ENCODE measurements around the gene FOXJ1.

FOXJ1 gene

GRCh38 chr17:76182016-76182764 is 41.1 kb upstream of the FOXJ1 start (continued):
- no peak for TF ChIP-seq ZNF148 (tag by site-specific recombination; IDR thresholded peaks at IDR 0.05; ENCODE audit: borderline replicate concordance)
- no peak for TF ChIP-seq MYNN (tag by site-specific recombination; IDR thresholded peaks at IDR 0.05; ENCODE audit: borderline replicate concordance)
- peak; percentile 31; the same call in 1 of the 2 replicates for TF ChIP-seq ZNF600 (tag by site-specific recombination; IDR thresholded peaks at IDR 0.05)
- no peak for TF ChIP-seq PATZ1 (tag by site-specific recombination; IDR thresholded peaks at IDR 0.05)
- TF ChIP-seq GLI4 (tag by site-specific recombination; IDR thresholded peaks at IDR 0.05) = no peak
- TF ChIP-seq ZFP3 (tag by site-specific recombination; IDR thresholded peaks at IDR 0.05; ENCODE audit: low read depth) = no peak
- no peak for TF ChIP-seq FEZF1 (tag by site-specific recombination; IDR thresholded peaks at IDR 0.05)
- 0 out of 2 replicates have a peak, but pooled peaks have one; percentile 18 for TF ChIP-seq PRDM10 (tag by site-specific recombination; IDR thresholded peaks at IDR 0.05)
- peak; percentile 74 for TF ChIP-seq BCL11B (tag by site-specific recombination; IDR thresholded peaks at IDR 0.05; ENCODE audit: low read depth)
- no peak for TF ChIP-seq ZNF398 (tag by site-specific recombination; IDR thresholded peaks at IDR 0.05)
- TF ChIP-seq YY2 (tag by site-specific recombination; IDR thresholded peaks at IDR 0.05) = no peak
- no peak for TF ChIP-seq ZNF324 (tag by site-specific recombination; IDR thresholded peaks at IDR 0.05)
- no peak for TF ChIP-seq ZNF510 (tag by site-specific recombination; IDR thresholded peaks at IDR 0.05; ENCODE audit: insufficient replicate concordance)
- no peak for TF ChIP-seq HOXD13 (CRISPR knock-in tag; IDR thresholded peaks at IDR 0.05; ENCODE audit: borderline replicate concordance)
- TF ChIP-seq SETDB1 (IDR thresholded peaks at IDR 0.05; ENCODE audit: insufficient read length, low read length) = no peak
- TF ChIP-seq ZNF830 (tag by site-specific recombination; IDR thresholded peaks at IDR 0.05; ENCODE audit: low read depth) = no peak
- TF ChIP-seq ZNF768 (tag by site-specific recombination; IDR thresholded peaks at IDR 0.05) = no peak
- no peak for TF ChIP-seq ZNF701 (tag by site-specific recombination; IDR thresholded peaks at IDR 0.05)
- no peak for TF ChIP-seq ZNF416 (tag by site-specific recombination; IDR thresholded peaks at IDR 0.05)
- no peak for TF ChIP-seq SCRT2 (tag by site-specific recombination; IDR thresholded peaks at IDR 0.05)
- no peak for TF ChIP-seq ZNF785 (tag by site-specific recombination; IDR thresholded peaks at IDR 0.05)
- no peak for TF ChIP-seq KLF10 (tag by site-specific recombination; IDR thresholded peaks at IDR 0.05)
- no peak for TF ChIP-seq KLF7 (tag by site-specific recombination; IDR thresholded peaks at IDR 0.05; ENCODE audit: borderline replicate concordance)
- no peak for TF ChIP-seq OVOL3 (tag by site-specific recombination; IDR thresholded peaks at IDR 0.05)
- TF ChIP-seq ZNF248 (tag by site-specific recombination; IDR thresholded peaks at IDR 0.05) = no peak
- TF ChIP-seq ZFP37 (tag by site-specific recombination; IDR thresholded peaks at IDR 0.05) = no peak
- TF ChIP-seq ZNF140 (tag by site-specific recombination; IDR thresholded peaks at IDR 0.05) = no peak
- peak; percentile 62 for TF ChIP-seq ZNF629 (tag by site-specific recombination; IDR thresholded peaks at IDR 0.05)
- no peak for TF ChIP-seq ZNF548 (tag by site-specific recombination; IDR thresholded peaks at IDR 0.05)

Measured in HEK293 (cell line).